GM03348 (cell line): ENCODE results near the gene PRELP.
"Not testable (repeated sequence)": the region's sequence is repeated elsewhere in the genome, so short reads cannot be mapped to it uniquely, and the experiment has no call there.

Experiments used
- DNase-seq: peaks from one replicate; pipeline ENCODE4 v3.0.0; 2012; ENCODE audit warnings: low spot score

PRELP gene

DNA sequence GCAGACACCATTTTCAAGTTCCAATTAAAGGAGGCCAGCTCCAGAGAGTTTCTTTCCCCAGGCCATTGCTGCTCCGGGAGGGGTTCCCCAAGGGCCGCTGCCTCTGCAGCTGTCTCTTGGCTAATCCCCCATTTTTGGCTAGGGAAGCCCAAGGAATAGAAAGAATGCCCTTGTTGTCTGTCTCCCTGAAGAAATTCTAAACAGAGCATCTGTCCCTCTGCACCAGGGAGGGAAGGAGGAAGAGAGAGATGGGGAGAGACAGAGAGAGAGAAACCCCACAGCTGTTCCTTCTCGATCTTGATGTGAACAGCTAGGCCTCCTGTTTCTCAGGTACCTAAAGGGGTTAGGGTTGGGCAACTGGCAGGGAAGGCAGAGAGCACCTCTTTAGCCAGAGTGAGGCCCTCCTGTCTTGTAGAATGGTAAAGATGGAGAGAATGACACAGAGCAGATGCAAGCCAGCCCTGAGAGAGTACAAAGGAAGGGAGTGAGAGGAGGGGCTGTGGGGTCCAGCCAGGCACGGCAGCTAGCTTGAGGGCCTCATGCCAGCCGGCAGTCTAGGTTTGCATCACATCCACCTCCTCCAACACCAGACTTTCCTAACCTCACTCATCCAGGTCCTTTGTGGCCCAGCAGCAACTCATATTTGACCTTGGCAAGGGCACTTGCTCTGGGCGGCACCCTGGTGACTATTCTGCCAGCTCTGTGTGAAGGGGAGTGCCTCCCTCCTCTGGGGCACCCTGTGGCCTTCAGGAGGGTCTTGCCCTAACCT, 31.4 kb downstream of the PRELP start:
- DNase-seq: peak; percentile 29

DNA sequence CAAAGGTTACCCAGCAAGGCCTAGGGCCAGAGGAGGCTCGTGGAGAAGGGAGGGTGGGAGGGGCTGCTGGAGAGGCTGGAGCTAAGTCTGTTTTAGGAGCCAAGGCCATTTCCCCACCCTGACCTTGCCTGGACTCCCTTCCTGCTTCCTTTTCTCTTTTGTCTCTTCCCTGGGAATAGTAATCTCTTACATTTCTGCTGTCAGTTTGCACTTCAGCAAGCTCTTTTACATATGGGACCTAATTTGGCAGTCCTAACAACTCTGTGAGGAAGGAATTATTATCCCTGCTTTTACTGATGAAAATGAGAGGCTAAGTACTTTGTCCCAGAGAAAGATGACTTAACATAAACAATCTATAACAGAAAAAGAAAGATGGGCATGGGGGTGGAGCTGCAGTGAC, 32.2 kb downstream of the PRELP start:
- DNase-seq: no peak

DNA sequence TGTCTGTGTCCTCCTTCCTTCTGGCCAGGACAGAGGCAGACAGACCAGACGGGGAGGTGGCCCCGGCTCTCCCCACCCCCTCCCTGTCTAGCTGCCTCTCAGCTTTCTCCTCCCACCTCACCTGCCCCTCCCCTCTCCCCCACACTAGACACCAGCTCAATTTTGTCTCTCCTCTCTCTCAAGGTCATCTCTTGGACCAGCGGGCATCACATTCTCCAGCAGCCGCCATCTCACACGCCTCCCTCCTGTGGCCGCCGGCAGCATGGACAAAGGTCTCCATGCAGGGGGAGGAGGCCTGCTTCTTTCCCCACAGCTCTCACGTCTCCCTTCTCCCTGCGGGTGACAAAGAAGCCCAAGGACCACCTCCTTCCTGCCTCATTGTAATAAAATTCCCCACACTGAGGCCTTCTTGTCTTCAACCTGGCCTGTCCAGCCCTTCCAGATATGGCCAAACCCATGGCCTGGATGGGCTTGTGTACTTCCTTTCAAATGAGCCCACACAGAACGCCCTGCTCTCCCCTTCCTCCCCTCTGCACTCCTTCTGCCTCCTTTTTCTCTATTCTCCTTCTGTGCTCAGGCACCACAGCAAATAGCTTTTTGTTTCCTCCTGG, 33.0 kb downstream of the PRELP start:
- no peak for DNase-seq

DNA sequence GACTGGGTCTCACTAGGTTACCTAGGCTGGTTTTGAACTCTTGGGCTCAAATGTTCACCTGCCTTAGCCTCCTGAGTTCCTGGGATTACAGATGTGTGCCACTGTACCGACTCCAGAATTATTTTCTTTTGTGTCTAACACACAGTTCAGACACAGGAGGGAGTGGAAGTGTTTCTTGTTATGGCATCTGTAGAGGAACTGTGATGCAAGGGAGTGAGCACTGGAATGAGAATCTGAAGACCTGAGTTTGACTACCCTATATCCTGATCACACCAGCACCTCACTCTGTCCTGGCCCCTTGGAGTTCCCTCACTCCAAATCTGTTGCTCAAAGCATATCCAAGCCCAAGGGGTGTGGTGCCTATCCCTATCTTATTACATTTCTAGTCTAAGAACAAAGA, 33.5 kb downstream of the PRELP start:
- DNase-seq: no peak

DNA sequence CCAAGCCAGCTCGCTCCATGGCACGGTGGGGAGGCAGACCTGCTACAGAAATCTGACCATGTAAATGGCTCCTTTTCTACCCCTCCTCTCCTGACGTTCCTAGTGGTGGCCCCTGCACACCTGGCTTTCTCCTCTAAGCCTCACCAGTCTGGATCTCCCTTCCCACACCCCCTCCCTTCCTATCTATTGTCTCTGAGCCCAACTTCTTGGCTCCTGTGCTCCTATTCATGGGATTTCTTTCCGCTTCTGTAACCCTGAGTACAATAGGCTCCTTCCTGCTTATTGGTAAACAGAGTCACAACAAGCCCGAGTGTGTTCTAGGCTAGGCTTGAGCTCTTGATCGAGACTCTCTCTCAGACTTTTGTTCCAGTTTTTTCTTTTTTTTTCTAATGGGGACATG, 35.9 kb downstream of the PRELP start:
- no peak for DNase-seq

DNA sequence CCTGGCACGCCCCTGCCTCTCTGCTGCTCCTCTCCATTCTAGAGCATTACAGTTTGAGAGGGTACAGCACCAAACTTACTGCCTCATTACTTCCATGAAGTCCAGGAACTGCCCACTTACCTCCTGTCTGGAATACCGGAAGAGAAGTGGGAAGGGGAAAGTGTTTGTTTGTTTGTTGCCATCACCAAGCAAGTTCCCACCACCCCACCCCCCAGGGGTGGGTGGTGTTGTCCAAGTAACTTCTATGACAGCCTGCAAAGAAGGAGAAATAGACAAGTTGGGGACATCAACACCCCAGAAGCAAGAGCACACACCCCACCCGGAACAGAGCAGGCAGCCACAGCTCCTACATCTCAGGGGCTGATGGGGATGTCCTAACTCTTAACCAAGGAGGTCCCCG, 36.3 kb downstream of the PRELP start:
- no peak for DNase-seq

DNA sequence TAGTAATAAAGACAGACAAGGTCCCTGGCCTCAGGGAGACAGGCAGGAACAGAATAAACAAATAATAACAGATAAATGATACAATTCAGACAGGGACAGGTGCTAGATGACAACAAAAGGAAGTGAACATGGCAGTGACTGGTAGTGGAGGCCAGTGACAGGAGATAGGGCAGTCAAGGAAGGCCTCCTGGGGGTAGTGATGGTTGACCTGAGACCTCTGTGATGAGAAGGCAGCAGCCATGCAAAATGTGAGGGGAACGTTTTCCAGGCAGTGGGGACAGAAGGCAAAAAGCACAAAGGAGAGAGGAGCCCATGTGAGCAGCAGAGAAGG, 36.9 kb downstream of the PRELP start:
- DNase-seq: no peak

DNA sequence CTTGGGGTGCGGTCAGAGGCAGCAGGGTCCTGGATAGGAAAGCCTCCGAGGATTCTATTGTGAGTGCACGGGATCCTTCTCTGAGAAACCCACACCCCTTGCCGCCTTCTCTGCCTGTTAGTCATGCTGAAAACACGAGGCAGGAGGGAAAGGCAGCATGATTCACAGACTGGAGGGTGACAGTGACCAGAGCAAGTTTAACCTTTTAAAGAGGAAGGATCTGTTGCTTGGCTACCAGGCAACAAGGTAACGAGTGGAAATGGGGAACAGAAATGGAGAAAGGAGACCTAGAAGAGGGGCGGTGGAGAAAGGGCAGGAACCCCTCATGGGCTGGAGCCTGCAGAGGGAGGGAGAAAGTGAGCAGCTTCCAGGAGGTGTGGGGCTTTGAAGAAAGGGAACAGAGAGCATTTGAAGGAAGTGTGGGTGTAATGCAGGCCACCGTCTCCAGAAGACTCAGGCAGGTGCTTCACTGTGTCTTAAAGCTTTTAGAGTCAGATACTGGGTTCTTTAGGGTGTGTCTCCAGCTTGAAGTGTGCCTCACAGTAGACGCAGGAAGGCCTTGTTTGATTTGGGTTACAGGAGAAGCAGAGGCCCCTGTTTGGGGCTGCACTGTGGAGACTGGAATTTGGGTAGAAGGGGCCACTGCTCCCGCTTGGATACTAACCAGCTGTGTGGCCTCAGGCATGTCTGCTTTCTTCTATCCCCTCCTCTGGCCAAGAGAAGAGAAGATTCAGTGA, 37.4 kb downstream of the PRELP start:
- DNase-seq: peak; percentile 93

DNA sequence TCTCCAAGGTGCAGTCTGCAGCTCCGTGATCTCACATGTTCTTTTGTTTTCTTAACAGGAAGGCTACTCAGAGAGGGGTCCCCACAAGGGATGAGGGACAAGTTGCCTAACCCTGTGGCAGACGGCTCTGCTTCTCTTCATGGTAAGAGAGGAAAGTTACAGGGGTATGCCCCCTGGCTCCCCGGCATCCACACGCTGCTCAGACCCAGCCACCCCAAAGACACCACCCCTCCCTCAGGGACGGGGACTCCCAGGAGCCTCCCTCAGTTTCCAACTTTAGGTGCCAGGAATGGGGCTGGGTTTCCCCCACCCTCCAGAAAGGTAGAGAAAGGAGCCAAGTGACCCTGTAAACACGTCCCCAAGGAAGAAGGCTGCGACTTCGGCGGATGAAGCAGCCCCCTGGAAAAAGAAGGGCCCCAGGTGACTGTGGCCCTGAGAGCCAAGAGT, 38.0 kb downstream of the PRELP start:
- DNase-seq: no peak

DNA sequence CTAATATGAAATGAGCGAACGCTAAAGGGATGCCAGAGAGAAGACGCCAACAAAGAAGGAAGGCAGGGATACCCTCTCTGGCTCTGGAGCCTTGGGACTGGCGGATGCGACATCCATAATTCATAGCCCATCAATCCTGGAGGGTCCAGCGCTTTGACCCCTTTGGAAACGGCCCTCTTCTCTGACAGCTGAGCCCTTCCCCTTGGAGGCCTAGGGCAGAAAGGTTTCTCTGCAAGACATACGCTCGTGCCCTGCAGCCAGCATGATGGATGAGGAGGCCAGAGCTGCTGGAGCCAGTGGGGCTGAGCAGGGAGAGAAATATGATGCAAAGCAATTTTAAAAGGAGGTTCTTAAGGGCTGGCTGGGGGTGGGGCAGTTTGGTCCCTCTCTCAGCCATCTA, 40.6 kb downstream of the PRELP start:
- no peak for DNase-seq

DNA sequence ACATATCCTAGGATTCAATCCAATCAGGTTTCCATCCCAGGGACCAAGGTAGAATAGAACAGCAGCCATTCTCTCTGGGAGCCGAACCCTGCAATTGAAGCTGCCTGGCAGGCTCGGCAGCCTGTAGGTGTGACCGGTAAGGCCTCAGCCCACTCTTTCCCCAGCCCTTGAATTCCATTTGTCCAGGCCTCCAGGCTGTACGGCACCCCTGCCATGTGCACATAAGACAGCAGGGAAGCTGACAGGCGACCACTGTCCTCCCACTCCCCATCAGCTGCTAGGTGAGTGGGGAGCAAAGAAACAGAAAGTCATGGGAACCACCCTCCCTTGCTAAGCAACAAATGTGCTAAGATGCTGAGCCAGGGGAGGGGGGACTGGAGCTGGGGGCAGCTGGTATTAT, 41.3 kb downstream of the PRELP start:
- no peak for DNase-seq

DNA sequence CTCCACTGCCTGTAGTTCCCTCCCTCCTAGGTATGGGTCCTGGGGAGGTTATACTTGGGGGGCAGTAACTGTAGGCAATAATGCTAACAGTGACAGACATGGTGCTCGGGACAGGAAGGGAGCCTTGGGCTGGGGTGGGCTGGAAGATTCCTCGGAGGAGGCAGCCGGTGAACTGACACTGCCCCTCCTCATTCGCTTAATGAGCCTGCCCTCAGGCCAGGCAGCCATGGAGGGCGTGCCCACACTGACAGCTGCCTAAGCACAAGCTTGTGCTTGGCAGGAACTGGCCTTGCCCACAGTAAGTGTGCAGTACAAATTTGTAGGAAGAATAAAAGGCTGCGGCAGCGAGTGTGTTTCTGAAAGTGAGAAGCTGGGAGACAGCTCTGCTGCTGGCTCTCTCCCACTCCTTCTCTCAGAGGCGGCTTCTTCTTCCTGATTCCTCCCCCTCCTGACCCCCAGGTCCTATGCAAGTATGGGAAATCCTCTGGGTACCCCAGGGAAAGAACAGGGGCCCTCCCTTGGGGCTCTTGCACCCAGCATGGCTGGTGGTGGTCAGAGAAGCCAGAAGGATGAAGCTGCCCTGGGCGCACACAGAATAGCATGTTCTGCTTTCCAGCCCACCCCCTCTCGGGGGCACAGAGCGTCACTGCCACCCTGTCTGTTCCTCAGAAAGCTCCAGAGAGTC, 42.0 kb downstream of the PRELP start:
- no peak for DNase-seq

DNA sequence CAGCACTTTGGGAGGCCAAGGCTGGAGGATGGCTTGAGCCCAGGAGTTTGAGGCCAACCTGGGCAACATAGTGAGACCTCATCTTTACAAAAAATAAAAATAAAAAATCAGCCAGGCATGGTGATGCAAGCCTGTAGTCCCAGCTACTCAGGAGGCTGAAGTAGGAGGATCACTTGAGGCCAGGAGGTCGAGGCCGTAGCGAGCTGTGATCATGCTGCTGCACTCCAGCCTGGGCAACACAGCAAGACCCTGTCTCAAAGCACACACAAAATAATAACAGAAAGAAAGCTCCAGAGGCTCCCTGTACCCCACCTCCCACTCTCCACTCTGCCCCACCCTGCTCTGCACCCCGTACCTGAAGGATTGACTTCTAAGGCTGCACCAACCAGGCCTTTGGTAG, 42.5 kb downstream of the PRELP start:
- DNase-seq: not testable (repeated sequence)

DNA sequence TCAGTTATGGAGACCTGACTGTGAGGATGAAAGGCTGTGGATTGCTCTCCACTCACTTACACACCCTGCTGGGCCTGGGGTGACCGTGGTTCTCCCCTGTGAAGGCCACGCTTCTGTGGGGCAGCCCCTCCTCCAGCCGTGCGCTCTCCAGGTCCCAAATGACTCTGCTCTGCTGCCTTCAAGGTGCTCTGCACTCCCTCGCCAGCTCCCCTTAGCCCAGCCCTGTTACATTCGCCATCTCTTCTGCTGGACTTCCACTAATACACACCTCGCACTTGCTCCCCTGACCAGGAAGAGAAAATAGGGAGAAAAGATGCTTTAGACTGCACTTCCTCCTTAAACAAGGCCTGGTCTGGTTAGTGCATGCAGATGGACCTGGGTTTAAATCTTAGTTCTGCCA, 42.9 kb downstream of the PRELP start:
- DNase-seq: no peak

DNA sequence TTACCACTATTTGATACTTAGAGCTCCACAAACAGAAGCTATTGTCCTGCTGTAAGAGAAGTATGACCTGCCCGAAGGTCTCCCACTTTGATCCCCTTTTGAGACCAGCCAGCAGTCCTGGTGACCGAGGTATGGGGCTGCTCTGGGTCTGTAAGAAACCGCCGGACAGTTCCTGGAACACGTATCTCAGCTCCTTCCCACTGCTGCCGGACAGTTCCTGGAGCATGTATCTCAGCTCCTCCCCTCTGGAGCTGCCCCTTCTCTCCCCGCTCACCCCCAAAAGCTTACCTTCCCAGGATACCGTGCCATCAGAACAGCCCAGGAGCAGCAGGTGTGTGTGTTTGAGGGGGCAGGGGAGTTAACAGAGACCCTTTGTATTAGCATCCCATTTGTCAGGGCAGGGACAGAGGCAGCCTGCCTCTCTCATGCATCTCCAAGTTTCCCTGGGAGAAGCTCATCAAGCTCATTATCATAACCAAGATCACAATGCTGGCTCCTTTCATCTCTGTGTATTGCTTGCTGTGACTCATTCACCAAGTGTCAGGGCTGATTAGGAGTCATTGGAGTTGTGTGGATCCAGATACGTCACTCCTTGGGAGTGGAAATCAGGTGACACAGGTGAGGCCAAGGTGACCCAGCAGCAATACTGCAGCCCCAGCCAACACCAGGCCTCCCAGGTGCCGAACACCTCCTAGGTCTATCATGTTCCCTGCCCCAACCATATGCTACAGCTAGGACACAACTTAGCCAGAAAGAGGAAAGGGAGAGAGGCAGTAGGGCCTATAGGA, 43.6 kb downstream of the PRELP start:
- no peak for DNase-seq

DNA sequence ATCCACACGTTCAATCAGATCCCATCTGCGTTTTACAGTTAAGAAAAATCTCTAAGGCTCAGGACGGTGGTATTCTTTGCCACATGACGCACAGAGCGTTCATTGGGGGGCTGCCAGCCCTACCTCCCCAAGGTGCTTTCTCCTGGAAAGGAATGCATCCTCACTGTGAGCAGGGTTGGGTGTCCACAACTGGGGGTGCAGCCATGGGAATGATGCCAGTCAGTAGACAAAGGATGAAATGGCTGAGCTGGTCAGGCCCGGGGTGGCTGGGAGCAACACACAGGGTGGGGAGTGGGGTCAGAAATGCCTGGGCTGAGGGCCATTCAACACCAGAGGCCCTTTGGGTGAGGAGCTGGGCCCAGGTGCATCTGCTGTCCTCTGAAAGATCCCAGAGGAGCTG, 44.3 kb downstream of the PRELP start:
- no peak for DNase-seq

DNA sequence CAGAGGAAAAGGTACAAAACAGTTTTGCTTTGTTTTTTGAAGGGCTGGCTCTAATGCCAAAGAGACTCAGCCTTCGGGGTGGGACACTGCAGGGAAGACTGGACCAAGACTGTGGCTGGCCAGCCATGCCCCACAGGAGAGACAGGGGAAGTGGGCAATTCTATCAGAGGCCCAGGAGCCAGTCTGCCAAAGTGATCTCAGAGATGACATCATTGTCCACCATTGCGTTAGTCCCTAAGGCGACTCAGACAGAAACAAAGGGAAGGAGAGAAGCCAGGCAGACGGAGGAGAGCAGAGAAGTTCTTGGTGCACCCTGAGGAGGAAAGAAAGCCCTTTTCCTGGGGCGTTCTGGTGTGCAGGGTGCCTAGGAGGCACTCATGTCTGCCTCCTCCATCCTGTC, 44.7 kb downstream of the PRELP start:
- DNase-seq: peak; percentile 72

DNA sequence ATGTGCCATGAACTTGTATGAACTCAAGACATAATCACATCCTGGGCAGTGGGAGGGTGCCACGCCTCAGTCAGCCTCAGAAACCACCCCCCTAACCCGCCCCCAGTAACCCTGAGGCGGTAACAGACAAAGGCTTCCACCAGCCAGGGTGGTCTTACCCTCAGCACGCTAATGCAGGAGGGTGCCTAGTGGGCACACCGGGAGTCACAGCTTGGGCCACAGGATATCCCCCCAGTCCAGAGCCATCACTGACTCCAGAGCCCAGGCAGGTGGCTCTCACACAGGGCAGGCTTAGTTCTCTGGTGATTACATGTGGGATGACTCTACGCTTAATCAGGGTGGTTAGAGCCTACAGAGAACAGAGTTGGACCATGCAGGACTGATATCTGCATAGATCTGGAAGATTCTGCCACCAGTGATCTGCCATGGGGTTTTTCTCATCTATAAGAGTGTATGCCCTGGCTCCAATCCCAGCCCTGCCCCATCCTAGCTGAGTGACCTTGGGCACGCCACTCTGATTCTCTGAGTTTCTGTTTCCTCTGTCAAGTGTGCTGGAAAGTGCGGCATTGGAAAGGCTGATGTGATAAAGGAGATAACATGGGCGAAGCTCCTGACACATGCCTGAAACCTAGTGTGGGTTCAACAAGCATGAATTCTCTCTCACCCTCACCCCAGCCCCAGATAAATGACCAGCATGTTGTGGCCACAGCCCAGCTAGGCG, 45.6 kb downstream of the PRELP start:
- no peak for DNase-seq

DNA sequence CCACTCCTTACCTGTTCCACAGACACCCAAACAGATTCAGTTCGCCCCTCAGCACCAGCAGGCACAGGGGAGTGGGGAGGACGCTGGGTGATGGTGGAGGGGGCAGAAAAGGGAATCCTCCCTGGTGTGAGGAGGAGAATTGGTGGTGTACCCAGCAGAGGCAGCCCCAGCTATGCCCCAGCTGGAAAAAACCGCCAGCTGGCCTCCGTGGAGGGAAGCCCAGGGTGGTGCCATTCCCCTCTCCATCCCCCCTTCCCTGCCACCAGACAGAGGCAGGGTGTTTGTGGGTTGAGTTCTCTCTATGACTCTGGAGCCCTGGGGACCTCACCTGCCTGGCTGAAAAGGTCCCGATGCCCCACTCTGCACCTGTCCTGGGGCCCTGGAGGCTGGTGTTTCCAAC, 46.2 kb downstream of the PRELP start:
- no peak for DNase-seq

DNA sequence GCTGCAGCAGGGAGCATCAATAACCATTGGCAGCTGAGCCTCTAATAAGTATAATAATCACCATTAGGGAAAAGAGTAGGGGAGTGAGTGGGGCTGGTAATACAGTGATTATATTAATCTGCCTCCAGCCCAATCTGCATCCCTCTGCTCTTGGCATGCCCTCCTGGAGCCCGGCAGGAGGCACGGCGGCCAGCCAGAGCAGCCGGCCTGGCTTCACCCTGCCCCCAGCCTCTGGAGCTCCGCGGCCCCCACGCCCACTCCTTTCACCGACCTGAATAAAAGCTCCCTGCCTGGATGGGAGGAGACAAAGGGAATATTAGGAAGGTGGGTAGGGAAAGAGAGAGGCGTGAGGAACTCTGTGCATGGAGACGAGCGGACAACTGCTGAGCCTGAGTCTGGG, 46.6 kb downstream of the PRELP start:
- no peak for DNase-seq

DNA sequence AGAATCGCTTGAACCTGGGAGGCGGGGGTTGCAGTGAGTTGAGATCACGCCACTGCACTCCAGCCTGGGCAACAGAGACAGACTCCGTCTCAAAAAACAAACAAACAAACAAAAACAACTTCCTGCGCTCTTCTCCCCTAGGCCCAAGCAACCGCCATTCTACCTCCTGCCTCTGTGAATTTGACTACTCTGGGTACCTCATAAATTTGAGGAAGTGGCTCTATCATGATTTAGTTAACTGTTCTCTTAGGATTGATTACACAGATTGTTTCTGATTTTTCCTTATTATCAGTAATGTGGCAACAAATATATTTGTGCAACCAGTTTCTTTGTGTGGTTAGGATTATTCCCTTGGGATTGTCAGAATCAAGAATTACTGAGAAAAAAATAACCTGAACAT, 48.1 kb downstream of the PRELP start:
- DNase-seq: no peak
